ENCODE results near the gene WFIKKN2.
A peak's percentile ranks its signal among the peaks of the same experiment; 100 is the strongest.

Gene WFIKKN2

GRCh38 chr17:50829332-50829731, 6.1 kb upstream of the WFIKKN2 start:
- Histone ChIP-seq H3K4me2 (ENCODE audit: low read length) (no peak overlapping the region), H3K36me3 (ENCODE audit: insufficient read depth, low read length) (no peaks in the 10 kb centered on the region), H3K4me3 (ENCODE audit: low read length) (no peak overlapping the region), H3K9me3 (replicated peaks; ENCODE audit: low read length) (no peaks in the 10 kb centered on the region), H3K27me3 (ENCODE audit: control insufficient read depth, insufficient read depth, low read length) (peaks cover 17% of the 10 kb centered on the region), H3K9ac (ENCODE audit: low read depth, low read length) (no peak overlapping the region), H3K4me1 (ENCODE audit: control insufficient read depth, insufficient read depth, low read length) (peaks cover under 1% of the 10 kb centered on the region)

GRCh38 chr17:50830352-50830751, 5.0 kb upstream of the WFIKKN2 start:
- Histone ChIP-seq H3K4me2 (ENCODE audit: low read length) (no peak overlapping the region), H3K4me3 (ENCODE audit: low read length) (no peak overlapping the region), H3K36me3 (ENCODE audit: insufficient read depth, low read length) (no peaks in the 10 kb centered on the region), H3K9ac (ENCODE audit: low read depth, low read length) (no peak overlapping the region), H3K9me3 (replicated peaks; ENCODE audit: low read length) (no peaks in the 10 kb centered on the region), H3K27me3 (ENCODE audit: control insufficient read depth, insufficient read depth, low read length) (peaks cover 24% of the 10 kb centered on the region), H3K4me1 (ENCODE audit: control insufficient read depth, insufficient read depth, low read length) (peaks cover 11% of the 10 kb centered on the region)

- Histone ChIP-seq H3K9ac (ENCODE audit: low read depth, low read length) (no peak overlapping the region), H3K4me1 (ENCODE audit: control insufficient read depth, insufficient read depth, low read length) (peaks cover 14% of the 10 kb centered on the region), H3K27me3 (ENCODE audit: control insufficient read depth, insufficient read depth, low read length) (peaks cover 25% of the 10 kb centered on the region), H3K36me3 (ENCODE audit: insufficient read depth, low read length) (no peaks in the 10 kb centered on the region), H3K4me2 (ENCODE audit: low read length) (no peak overlapping the region), H3K4me3 (ENCODE audit: low read length) (no peak overlapping the region), H3K9me3 (replicated peaks; ENCODE audit: low read length) (no peaks in the 10 kb centered on the region)
Measured at GRCh38 chr17:50830994-50831393, 4.4 kb upstream of the WFIKKN2 start.

DNA sequence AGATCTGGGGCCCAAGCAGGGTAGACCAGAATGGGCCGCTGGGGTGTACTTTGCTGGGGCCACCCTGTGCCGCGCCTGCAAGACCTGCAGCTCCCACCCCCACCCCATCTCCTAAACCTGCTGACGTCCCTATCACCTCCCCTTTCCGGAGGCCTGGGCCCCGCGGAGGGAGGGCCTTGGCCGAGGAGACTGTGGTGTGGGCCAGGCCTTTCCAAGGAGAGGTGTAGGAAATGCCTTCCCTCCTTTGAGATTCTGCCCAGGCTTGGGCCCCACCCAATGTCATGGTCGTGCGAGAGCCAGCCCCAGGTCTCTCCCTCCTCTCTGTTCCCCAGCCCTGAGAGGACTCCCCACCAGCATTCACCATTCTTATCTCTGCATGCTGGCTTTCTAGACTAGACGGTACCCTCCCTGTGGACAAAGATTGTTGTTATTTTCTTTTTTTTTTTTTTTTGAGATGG, 3.9 kb upstream of the WFIKKN2 start:
- H3K36me3 ChIP-seq (ENCODE audit: insufficient read depth, low read length): no peaks in the 10 kb centered on the region
- no peak overlapping the region for H3K9ac ChIP-seq (ENCODE audit: low read depth, low read length)
- H3K4me3 ChIP-seq (ENCODE audit: low read length): no peak overlapping the region
- H3K9me3 ChIP-seq (replicated peaks; ENCODE audit: low read length): no peaks in the 10 kb centered on the region
- H3K4me2 ChIP-seq (ENCODE audit: low read length): no peak overlapping the region
- peaks cover 25% of the 10 kb centered on the region for H3K27me3 ChIP-seq (ENCODE audit: control insufficient read depth, insufficient read depth, low read length)
- peaks cover 14% of the 10 kb centered on the region for H3K4me1 ChIP-seq (ENCODE audit: control insufficient read depth, insufficient read depth, low read length)

DNA sequence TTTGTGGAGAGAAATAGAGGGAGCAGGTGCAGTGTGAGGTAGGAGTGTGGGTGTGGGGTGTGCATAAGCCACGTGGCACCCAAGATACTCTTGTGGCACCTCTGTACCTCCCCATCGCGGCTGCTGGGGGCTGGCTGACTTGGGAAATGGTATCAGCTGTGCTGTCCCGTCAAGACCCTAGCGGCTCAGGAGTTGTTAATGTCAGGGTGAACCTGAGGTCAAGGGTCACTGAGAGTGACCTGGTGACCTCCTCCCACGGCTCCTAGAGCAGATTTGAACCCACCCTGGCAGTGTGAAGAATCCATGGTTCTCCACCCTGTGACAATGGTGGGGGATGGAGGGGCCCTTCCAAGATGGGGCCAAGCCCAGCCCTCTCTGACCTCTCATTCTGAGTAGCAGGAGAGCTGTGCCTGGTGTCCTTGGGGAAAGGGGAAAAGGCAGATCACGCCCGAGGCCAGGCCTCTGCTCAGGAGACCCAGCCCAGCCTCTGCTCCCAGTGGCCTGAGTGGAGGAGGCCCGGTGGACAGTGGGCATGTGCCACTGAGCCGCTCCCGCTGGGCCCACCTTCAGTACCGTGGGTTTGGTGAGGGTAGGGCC, 3.0 kb upstream of the WFIKKN2 start:
- Histone ChIP-seq H3K36me3 (ENCODE audit: insufficient read depth, low read length) (no peaks in the 10 kb centered on the region), H3K4me1 (ENCODE audit: control insufficient read depth, insufficient read depth, low read length) (peaks cover 14% of the 10 kb centered on the region), H3K9me3 (replicated peaks; ENCODE audit: low read length) (no peaks in the 10 kb centered on the region), H3K27me3 (ENCODE audit: control insufficient read depth, insufficient read depth, low read length) (peaks cover 25% of the 10 kb centered on the region), H3K9ac (ENCODE audit: low read depth, low read length) (no peak overlapping the region), H3K4me2 (ENCODE audit: low read length) (no peak overlapping the region), H3K4me3 (ENCODE audit: low read length) (no peak overlapping the region)

- Histone ChIP-seq H3K4me3 (ENCODE audit: low read length) (no peak overlapping the region), H3K36me3 (ENCODE audit: insufficient read depth, low read length) (no peaks in the 10 kb centered on the region), H3K27me3 (ENCODE audit: control insufficient read depth, insufficient read depth, low read length) (peaks cover 24% of the 10 kb centered on the region), H3K9me3 (replicated peaks; ENCODE audit: low read length) (no peaks in the 10 kb centered on the region), H3K4me1 (ENCODE audit: control insufficient read depth, insufficient read depth, low read length) (peaks cover 14% of the 10 kb centered on the region), H3K9ac (ENCODE audit: low read depth, low read length) (no peak overlapping the region), H3K4me2 (ENCODE audit: low read length) (no peak overlapping the region)
Measured at GRCh38 chr17:50832864-50833381, 2.5 kb upstream of the WFIKKN2 start.

DNA sequence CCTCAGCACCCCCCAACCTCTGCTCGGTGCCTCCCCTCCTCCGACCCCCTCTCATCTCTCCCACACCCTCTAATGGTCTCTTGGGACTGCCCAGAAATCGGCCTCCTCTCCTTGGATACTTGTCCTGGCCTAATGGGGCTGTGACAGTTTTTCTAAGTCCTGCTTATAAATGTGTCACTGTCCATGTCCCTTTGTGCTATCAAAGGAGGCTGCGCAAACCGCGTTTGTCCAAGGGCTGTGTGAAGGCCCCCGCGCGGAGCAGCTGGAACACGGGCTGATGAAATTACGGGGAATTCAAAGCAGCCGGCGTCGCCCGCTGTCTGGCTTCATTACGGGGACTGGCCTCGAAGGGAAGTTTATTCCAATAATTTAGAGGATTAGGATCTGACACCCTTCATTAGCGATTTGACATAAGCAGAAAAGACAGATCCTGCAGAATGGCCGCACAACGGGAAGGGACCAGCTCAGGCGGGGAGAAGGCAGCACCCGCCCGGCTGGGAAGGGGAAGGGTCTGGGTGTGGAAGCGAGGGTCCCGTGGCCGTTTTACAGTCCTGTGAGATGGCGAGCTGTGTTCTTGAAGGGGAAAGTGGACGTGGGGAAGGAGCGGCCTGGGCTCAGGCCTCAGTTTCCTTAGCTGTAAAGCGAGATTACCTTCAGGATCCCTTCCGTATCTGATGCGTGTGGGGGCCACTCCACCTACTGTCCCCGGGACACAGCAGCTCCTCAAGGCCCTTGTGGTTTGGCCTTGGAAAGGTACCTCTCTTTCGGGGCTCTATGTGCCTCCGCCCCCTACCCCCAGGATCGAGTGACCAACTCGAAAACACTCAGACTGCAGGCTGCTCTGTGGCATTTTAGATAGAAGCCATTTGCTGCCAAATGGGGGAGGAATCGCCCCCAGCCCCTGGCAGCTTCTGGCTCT, 1.6 kb upstream of the WFIKKN2 start:
- Histone ChIP-seq H3K4me3 (ENCODE audit: low read length) (no peak overlapping the region), H3K9ac (ENCODE audit: low read depth, low read length) (no peak overlapping the region), H3K4me2 (ENCODE audit: low read length) (no peak overlapping the region), H3K9me3 (replicated peaks; ENCODE audit: low read length) (no peaks in the 10 kb centered on the region), H3K27me3 (ENCODE audit: control insufficient read depth, insufficient read depth, low read length) (peaks cover 20% of the 10 kb centered on the region), H3K36me3 (ENCODE audit: insufficient read depth, low read length) (no peaks in the 10 kb centered on the region), H3K4me1 (ENCODE audit: control insufficient read depth, insufficient read depth, low read length) (peaks cover 14% of the 10 kb centered on the region)

DNA sequence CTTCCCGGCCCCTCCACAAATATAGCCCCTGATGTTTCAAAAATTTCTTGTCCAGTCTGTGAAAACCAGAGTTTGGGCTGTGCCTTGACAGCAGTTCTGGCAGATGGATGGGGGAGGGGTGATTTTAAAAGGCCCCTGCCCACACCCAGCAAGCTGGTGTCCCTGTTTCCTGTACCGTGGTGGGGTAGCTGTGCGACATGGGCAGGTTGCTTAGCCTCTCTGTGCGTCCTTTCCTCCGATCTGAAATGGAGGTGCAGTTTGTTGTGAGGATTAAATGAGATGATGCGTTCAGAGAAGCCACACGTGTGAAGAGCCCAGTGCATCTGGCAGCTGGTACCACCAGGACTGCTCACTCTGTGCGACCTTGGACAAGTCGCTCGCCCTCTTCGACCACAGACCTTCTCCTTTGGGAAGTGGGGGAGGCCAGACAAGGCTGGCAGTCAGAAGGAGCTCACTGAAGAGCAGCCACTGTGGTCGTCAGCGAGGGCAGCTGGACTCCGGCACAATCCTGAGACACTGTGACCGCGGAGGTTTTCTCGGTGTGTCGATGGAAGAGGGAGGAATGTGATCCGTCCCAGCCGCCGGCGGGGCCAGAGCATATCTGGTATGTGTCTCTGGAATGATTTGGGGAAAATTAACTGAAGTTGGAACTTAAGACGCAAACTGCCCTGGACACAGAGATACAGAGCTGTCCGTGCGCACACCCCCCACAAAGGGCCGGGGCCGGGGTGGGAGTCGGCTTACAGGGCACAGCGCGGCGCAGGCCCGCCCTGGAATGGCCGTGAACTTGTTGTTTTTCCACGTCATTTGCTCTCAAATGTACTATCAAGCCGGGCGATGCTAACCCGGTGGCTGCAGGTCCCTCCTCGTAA, 721 bp upstream of the WFIKKN2 start:
- Histone ChIP-seq H3K27me3 (ENCODE audit: control insufficient read depth, insufficient read depth, low read length) (peaks cover 19% of the 10 kb centered on the region), H3K4me3 (ENCODE audit: low read length) (peak overlapping the region; percentile 60), H3K4me1 (ENCODE audit: control insufficient read depth, insufficient read depth, low read length) (peaks cover 14% of the 10 kb centered on the region), H3K9me3 (replicated peaks; ENCODE audit: low read length) (no peaks in the 10 kb centered on the region), H3K9ac (ENCODE audit: low read depth, low read length) (peak overlapping the region; percentile 59), H3K4me2 (ENCODE audit: low read length) (peak overlapping the region; percentile 85), H3K36me3 (ENCODE audit: insufficient read depth, low read length) (no peaks in the 10 kb centered on the region)

GRCh38 chr17:50836826-50837225, 1.4 kb downstream of the WFIKKN2 start:
- H3K36me3 ChIP-seq (ENCODE audit: insufficient read depth, low read length): no peaks in the 10 kb centered on the region
- H3K4me1 ChIP-seq (ENCODE audit: control insufficient read depth, insufficient read depth, low read length): peaks cover 14% of the 10 kb centered on the region
- no peak overlapping the region for H3K4me3 ChIP-seq (ENCODE audit: low read length)
- no peak overlapping the region for H3K4me2 ChIP-seq (ENCODE audit: low read length)
- no peak overlapping the region for H3K9ac ChIP-seq (ENCODE audit: low read depth, low read length)
- H3K27me3 ChIP-seq (ENCODE audit: control insufficient read depth, insufficient read depth, low read length): peaks cover 19% of the 10 kb centered on the region
- H3K9me3 ChIP-seq (replicated peaks; ENCODE audit: low read length): no peaks in the 10 kb centered on the region

DNA sequence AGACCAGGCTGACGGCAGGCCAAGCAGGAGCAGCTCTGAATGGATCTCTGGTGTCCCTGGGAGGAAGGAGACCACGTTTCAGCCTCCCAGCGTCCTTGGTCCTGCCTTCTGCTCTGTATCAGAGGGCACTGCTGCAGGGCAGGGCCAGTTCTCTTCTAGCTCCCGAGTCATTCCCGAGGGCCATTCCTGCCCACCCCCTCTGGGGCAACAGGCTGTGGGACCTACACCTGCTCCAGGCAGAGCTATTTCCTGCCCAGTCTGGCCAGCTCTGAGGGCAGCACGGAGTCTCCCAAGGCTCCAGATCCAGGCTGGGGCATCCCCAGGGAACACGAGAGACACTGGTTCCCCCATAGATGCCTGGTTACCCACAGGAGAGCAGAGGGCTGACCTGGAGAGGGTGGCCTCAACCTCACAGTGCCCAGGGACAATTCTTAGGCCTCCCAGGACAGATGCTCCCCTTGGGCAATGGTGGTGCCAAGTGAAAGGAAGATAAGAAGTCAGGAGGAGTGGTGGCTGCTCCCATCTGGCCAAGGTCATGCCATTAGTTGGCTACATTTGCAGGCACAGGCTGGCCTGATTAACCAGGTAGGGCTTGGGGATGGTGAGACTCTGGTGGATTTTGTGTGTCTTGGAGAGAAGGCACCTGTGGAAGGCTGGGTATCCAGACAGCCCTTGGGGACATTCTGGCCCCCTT, 2.0 kb downstream of the WFIKKN2 start:
- no peaks in the 10 kb centered on the region for H3K36me3 ChIP-seq (ENCODE audit: insufficient read depth, low read length)
- H3K9ac ChIP-seq (ENCODE audit: low read depth, low read length): no peak overlapping the region
- H3K4me3 ChIP-seq (ENCODE audit: low read length): no peak overlapping the region
- no peaks in the 10 kb centered on the region for H3K9me3 ChIP-seq (replicated peaks; ENCODE audit: low read length)
- peaks cover 19% of the 10 kb centered on the region for H3K27me3 ChIP-seq (ENCODE audit: control insufficient read depth, insufficient read depth, low read length)
- peaks cover 14% of the 10 kb centered on the region for H3K4me1 ChIP-seq (ENCODE audit: control insufficient read depth, insufficient read depth, low read length)
- no peak overlapping the region for H3K4me2 ChIP-seq (ENCODE audit: low read length)

Data from skeletal muscle satellite cell (primary cell).